GM23248 (cell line): ENCODE measurements around the gene STARD13.

Experiments used
- EZH2 ChIP-seq: fragments of 200-600 bp; sonication (generic); IDR thresholded peaks from 2 replicates; pipeline ENCODE4 v1.6.1; 2018; ENCODE audit warnings: antibody characterized with exemption, mild to moderate bottlenecking; ENCODE audit not compliant: insufficient read depth, poor library complexity, severe bottlenecking
- EZH2phosphoT487 ChIP-seq: fragments of 200-600 bp; sonication (generic); IDR thresholded peaks from 2 replicates; pipeline ENCODE4 v1.6.1; 2018; ENCODE audit warnings: antibody characterized with exemption, moderate library complexity, mild to moderate bottlenecking, low read depth; ENCODE audit not compliant: insufficient read depth

DNA sequence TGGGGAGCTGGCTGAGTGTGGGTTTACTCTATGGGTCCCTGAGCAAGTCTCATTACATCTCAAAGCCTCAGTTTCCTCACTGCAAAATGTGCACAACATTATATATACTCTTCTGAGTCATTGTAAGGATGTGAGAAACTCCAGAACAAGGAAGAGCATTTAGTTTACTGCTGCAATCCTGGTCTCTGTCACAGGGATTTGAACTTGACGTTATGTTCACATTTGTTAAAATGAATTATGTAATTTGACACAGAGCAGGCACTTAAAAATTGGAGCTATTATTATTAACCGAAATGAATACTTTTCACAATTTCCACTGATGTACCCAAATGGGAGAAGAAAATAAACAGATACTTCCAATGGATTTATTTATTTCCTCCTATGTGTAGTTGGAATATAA, 101.0 kb downstream of the STARD13 start:
- TF ChIP-seq EZH2phosphoT487 (no peak), EZH2 (no peak)
